ENCODE measurements around the gene CBX1.

The CBX1 gene

DNA sequence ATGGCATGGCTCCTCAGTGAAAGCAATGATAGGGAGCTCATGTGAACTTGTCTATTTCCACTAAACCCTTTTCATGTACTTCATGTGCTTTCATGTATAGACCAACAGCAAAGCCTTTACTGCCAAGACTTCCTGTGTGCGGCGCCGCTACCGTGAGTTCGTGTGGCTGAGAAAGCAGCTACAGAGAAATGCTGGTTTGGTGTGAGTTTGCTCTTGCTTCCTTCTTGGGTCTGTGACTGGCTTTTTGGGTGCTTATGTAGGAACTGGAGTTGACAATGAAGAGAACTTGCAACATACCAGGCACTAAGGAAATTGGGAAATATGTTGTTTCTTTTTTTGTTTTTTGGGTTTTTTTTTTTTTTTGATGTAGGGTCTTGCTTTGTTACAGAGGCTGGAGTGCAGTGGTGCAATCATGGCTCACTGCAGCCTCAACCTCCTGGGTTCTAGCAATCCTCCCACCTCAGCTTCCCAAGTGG lies 12.0 kb upstream of the CBX1 start:
- no peak overlapping the region for H2BK15ac ChIP-seq (ENCODE audit: low read length)
- WGBS, 2 donors (ENCODE audit: extremely low coverage in 2 of 2, insufficient read length in 2 of 2, insufficient replicate concordance in 1 of 2): no CpG with 5 or more reads among the region's 5 CpGs

GRCh38 chr17:48111937-48112241 lies 10.6 kb upstream of the CBX1 start:
- no peak overlapping the region for H3K18ac ChIP-seq (ENCODE audit: low read length)
- no peak overlapping the region for H3K27ac ChIP-seq (replicated peaks; ENCODE audit: low read length)
- no peak overlapping the region for H3K4me2 ChIP-seq (ENCODE audit: insufficient read depth, low read length, poor library complexity, severe bottlenecking)
- H4K8ac ChIP-seq (ENCODE audit: low read depth, low read length): no peak overlapping the region
- H3K9me3 ChIP-seq (replicated peaks in 1 of 2; ENCODE audit: control insufficient read depth in 2 of 2, insufficient read depth in 1 of 2, low read depth in 1 of 2, low read length in 2 of 2): no peaks in the 10 kb centered on the region
- no peak overlapping the region for H4K91ac ChIP-seq (ENCODE audit: low read depth, low read length, poor library complexity)
- H2AFZ ChIP-seq (ENCODE audit: low read length): no peak overlapping the region
- no peak overlapping the region for H3K9ac ChIP-seq (ENCODE audit: low read depth, low read length, poor library complexity)
- no peak overlapping the region for H2BK12ac ChIP-seq (ENCODE audit: low read length)
- no peaks in the 10 kb centered on the region for H3K27me3 ChIP-seq (ENCODE audit: control insufficient read depth in 3 of 3, insufficient read depth in 3 of 3, low read depth in 1 of 3, low read length in 3 of 3)
- no CpG with 5 or more reads among the region's 2 CpGs for WGBS, 2 donors (ENCODE audit: extremely low coverage in 2 of 2, insufficient read length in 2 of 2, insufficient replicate concordance in 1 of 2)
- H3K36me3 ChIP-seq (replicated peaks in 1 of 2; ENCODE audit: control insufficient read depth in 2 of 2, insufficient read depth in 2 of 2, low read length in 2 of 2): peaks cover 4 to 30% of the 10 kb centered on the region in 2 donors
- no peak for DNase-seq (ENCODE audit: low spot score)
- H3K4ac ChIP-seq (ENCODE audit: low read length): no peak overlapping the region
- H3K4me1 ChIP-seq (ENCODE audit: control insufficient read depth in 2 of 2, insufficient read depth in 1 of 2, low read depth in 1 of 2, low read length in 2 of 2): peaks cover 5% of the 10 kb centered on the region in 2 donors
- H2BK15ac ChIP-seq (ENCODE audit: low read length): no peak overlapping the region
- no peak overlapping the region for H3K14ac ChIP-seq (ENCODE audit: low read length)
- no peaks in the 10 kb centered on the region for H3K79me1 ChIP-seq (ENCODE audit: low read depth, low read length)
- H2AK5ac ChIP-seq (ENCODE audit: low read depth, low read length): no peak overlapping the region
- no peak overlapping the region for H3K4me3 ChIP-seq (ENCODE audit: low read length in 2 of 2)
- H2BK120ac ChIP-seq (ENCODE audit: low read depth, low read length): no peak overlapping the region
- H3K23ac ChIP-seq (ENCODE audit: low read depth, low read length, poor library complexity): no peak overlapping the region
- H2BK5ac ChIP-seq (ENCODE audit: low read length): no peak overlapping the region

More for the DNA sequence above, 12.0 kb upstream of the CBX1 start:
- Histone ChIP-seq H3K14ac (ENCODE audit: low read length) (no peak overlapping the region), H3K4me3 (ENCODE audit: low read length in 2 of 2) (no peak overlapping the region), H2BK5ac (ENCODE audit: low read length) (no peak overlapping the region), H3K23ac (ENCODE audit: low read depth, low read length, poor library complexity) (no peak overlapping the region), H2BK120ac (ENCODE audit: low read depth, low read length) (no peak overlapping the region), H3K4me2 (ENCODE audit: insufficient read depth, low read length, poor library complexity, severe bottlenecking) (no peak overlapping the region), H3K4ac (ENCODE audit: low read length) (no peak overlapping the region), H2AK5ac (ENCODE audit: low read depth, low read length) (no peak overlapping the region), H3K79me1 (ENCODE audit: low read depth, low read length) (no peaks in the 10 kb centered on the region), H4K91ac (ENCODE audit: low read depth, low read length, poor library complexity) (no peak overlapping the region), H3K36me3 (replicated peaks in 1 of 2; ENCODE audit: control insufficient read depth in 2 of 2, insufficient read depth in 2 of 2, low read length in 2 of 2) (peaks cover 4 to 39% of the 10 kb centered on the region in 2 donors), H3K18ac (ENCODE audit: low read length) (no peak overlapping the region), H4K8ac (ENCODE audit: low read depth, low read length) (no peak overlapping the region), H2BK12ac (ENCODE audit: low read length) (no peak overlapping the region), H2AFZ (ENCODE audit: low read length) (no peak overlapping the region), H3K27me3 (ENCODE audit: control insufficient read depth in 3 of 3, insufficient read depth in 3 of 3, low read depth in 1 of 3, low read length in 3 of 3) (no peaks in the 10 kb centered on the region), H3K9me3 (replicated peaks in 1 of 2; ENCODE audit: control insufficient read depth in 2 of 2, insufficient read depth in 1 of 2, low read depth in 1 of 2, low read length in 2 of 2) (no peaks in the 10 kb centered on the region), H3K4me1 (ENCODE audit: control insufficient read depth in 2 of 2, insufficient read depth in 1 of 2, low read depth in 1 of 2, low read length in 2 of 2) (peaks cover 4 to 5% of the 10 kb centered on the region in 2 donors), H3K9ac (ENCODE audit: low read depth, low read length, poor library complexity) (no peak overlapping the region), H3K27ac (replicated peaks; ENCODE audit: low read length) (no peak overlapping the region)
- no peak for DNase-seq (ENCODE audit: low spot score)

DNA sequence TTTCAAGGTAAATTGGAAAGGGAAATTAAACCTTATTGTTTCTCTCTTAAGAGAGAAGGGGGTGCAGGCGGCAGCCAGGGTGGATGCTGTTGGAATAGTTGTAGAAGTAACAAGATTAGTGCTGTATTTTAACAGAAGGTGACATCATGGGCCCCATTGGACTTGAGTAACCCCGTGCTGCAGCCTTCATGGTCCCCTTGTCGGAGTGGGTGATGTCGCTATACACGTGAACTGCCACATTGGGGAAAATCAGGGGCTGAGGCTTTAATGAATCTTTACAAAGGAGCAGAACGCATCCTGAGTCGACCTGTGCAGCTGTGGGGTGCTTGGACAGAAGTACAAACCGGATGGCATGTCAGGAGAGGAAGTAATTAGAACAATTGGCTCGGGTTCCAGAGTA lies 9.5 kb upstream of the CBX1 start:
- no peak for DNase-seq (ENCODE audit: low spot score)
- no peaks in the 10 kb centered on the region for H3K27me3 ChIP-seq (ENCODE audit: control insufficient read depth in 3 of 3, insufficient read depth in 3 of 3, low read depth in 1 of 3, low read length in 3 of 3)
- H3K18ac ChIP-seq (ENCODE audit: low read length): no peak overlapping the region
- H3K79me1 ChIP-seq (ENCODE audit: low read depth, low read length): no peaks in the 10 kb centered on the region
- H2BK120ac ChIP-seq (ENCODE audit: low read depth, low read length): no peak overlapping the region
- no peak overlapping the region for H2BK15ac ChIP-seq (ENCODE audit: low read length)
- no CpG with 5 or more reads among the region's 9 CpGs for WGBS, 2 donors (ENCODE audit: extremely low coverage in 2 of 2, insufficient read length in 2 of 2, insufficient replicate concordance in 1 of 2)
- no peak overlapping the region for H2BK5ac ChIP-seq (ENCODE audit: low read length)
- H3K4me3 ChIP-seq (ENCODE audit: low read length in 2 of 2): no peak overlapping the region
- no peak overlapping the region for H2AFZ ChIP-seq (ENCODE audit: low read length)
- H3K14ac ChIP-seq (ENCODE audit: low read length): no peak overlapping the region
- H3K4me1 ChIP-seq (ENCODE audit: control insufficient read depth in 2 of 2, insufficient read depth in 1 of 2, low read depth in 1 of 2, low read length in 2 of 2): peaks cover 5% of the 10 kb centered on the region in 2 donors
- no peaks in the 10 kb centered on the region for H3K9me3 ChIP-seq (replicated peaks in 1 of 2; ENCODE audit: control insufficient read depth in 2 of 2, insufficient read depth in 1 of 2, low read depth in 1 of 2, low read length in 2 of 2)
- no peak overlapping the region for H2AK5ac ChIP-seq (ENCODE audit: low read depth, low read length)
- H3K36me3 ChIP-seq (replicated peaks in 1 of 2; ENCODE audit: control insufficient read depth in 2 of 2, insufficient read depth in 2 of 2, low read length in 2 of 2): peaks cover 4 to 23% of the 10 kb centered on the region in 2 donors
- no peak overlapping the region for H4K91ac ChIP-seq (ENCODE audit: low read depth, low read length, poor library complexity)
- H3K27ac ChIP-seq (replicated peaks; ENCODE audit: low read length): no peak overlapping the region
- H4K8ac ChIP-seq (ENCODE audit: low read depth, low read length): no peak overlapping the region
- H2BK12ac ChIP-seq (ENCODE audit: low read length): no peak overlapping the region
- H3K9ac ChIP-seq (ENCODE audit: low read depth, low read length, poor library complexity): no peak overlapping the region
- H3K4me2 ChIP-seq (ENCODE audit: insufficient read depth, low read length, poor library complexity, severe bottlenecking): no peak overlapping the region
- no peak overlapping the region for H3K4ac ChIP-seq (ENCODE audit: low read length)
- no peak overlapping the region for H3K23ac ChIP-seq (ENCODE audit: low read depth, low read length, poor library complexity)

GRCh38 chr17:48107137-48108055 lies 6.1 kb upstream of the CBX1 start, which contains the start of gene SNX11:
Gene SNX11, plus strand, starts transcription at chr17:48107766. Its CDS starts 4,278 bp downstream, at chr17:48112044.
- Histone ChIP-seq H3K9me3 (replicated peaks in 1 of 2; ENCODE audit: control insufficient read depth in 2 of 2, insufficient read depth in 1 of 2, low read depth in 1 of 2, low read length in 2 of 2) (no peaks in the 10 kb centered on the region), H2BK15ac (ENCODE audit: low read length) (no peak within 1 kb of the TSS), H3K4ac (ENCODE audit: low read length) (no peak within 1 kb of the TSS), H3K4me1 (ENCODE audit: control insufficient read depth in 2 of 2, insufficient read depth in 1 of 2, low read depth in 1 of 2, low read length in 2 of 2) (peaks cover 5% of the 10 kb centered on the region in 2 donors), H2BK120ac (ENCODE audit: low read depth, low read length) (no peak within 1 kb of the TSS), H2AK5ac (ENCODE audit: low read depth, low read length) (no peak within 1 kb of the TSS), H2AFZ (ENCODE audit: low read length) (peak within 1 kb of the TSS; percentile 94), H2BK5ac (ENCODE audit: low read length) (peak within 1 kb of the TSS; percentile 35), H3K18ac (ENCODE audit: low read length) (peak within 1 kb of the TSS; percentile 93), H3K27me3 (ENCODE audit: control insufficient read depth in 3 of 3, insufficient read depth in 3 of 3, low read depth in 1 of 3, low read length in 3 of 3) (no peaks in the 10 kb centered on the region), H3K9ac (ENCODE audit: low read depth, low read length, poor library complexity) (peak within 1 kb of the TSS; percentile 82), H3K23ac (ENCODE audit: low read depth, low read length, poor library complexity) (peak within 1 kb of the TSS; percentile 90), H4K91ac (ENCODE audit: low read depth, low read length, poor library complexity) (no peak within 1 kb of the TSS), H3K4me2 (ENCODE audit: insufficient read depth, low read length, poor library complexity, severe bottlenecking) (peak within 1 kb of the TSS; percentile 86), H3K27ac (replicated peaks; ENCODE audit: low read length) (peak within 1 kb of the TSS; percentile 92), H3K79me1 (ENCODE audit: low read depth, low read length) (no peaks in the 10 kb centered on the region), H2BK12ac (ENCODE audit: low read length) (no peak within 1 kb of the TSS), H3K14ac (ENCODE audit: low read length) (no peak within 1 kb of the TSS), H4K8ac (ENCODE audit: low read depth, low read length) (no peak within 1 kb of the TSS), H3K36me3 (replicated peaks in 1 of 2; ENCODE audit: control insufficient read depth in 2 of 2, insufficient read depth in 2 of 2, low read length in 2 of 2) (peaks cover 0 to 5% of the 10 kb centered on the region in 2 donors), H3K4me3 (ENCODE audit: low read length in 2 of 2) (peak within 1 kb of the TSS; percentile 83 to 91)
- no CpG with 5 or more reads among the region's 64 CpGs for WGBS, 2 donors (ENCODE audit: extremely low coverage in 2 of 2, insufficient read length in 2 of 2, insufficient replicate concordance in 1 of 2)
- DNase-seq (ENCODE audit: low spot score): peak; percentile 87

Measured in neuronal stem cell (in vitro differentiated cells).